Skeletal muscle satellite cell (primary cell): ENCODE data around the gene ADH1C. TPM values are rescaled to one million over a fixed set of nuclear protein-coding genes. Genes with fewer than 3 reads are reported as not detected.

Experiments
- H3K27me3 ChIP-seq: 2 replicates; pipeline ENCODE4 v1.7.0; 2013; ENCODE audit warnings: low read length; ENCODE audit not compliant: control insufficient read depth, insufficient read depth
- H3K36me3 ChIP-seq: 2 replicates; pipeline ENCODE4 v1.7.0; 2013; ENCODE audit warnings: mild to moderate bottlenecking, control low read depth, low read length; ENCODE audit not compliant: insufficient read depth
- H3K4me1 ChIP-seq: 2 replicates; pipeline ENCODE4 v1.7.0; 2013; ENCODE audit warnings: low read length; ENCODE audit not compliant: control insufficient read depth, insufficient read depth
- H3K4me2 ChIP-seq: 2 replicates; pipeline ENCODE4 v1.7.0; 2013; ENCODE audit warnings: mild to moderate bottlenecking, low read length
- H3K4me3 ChIP-seq: 2 replicates; pipeline ENCODE4 v1.7.0; 2013; ENCODE audit warnings: low read length
- H3K9ac ChIP-seq: 2 replicates; pipeline ENCODE4 v1.7.0; 2013; ENCODE audit warnings: mild to moderate bottlenecking, low read depth, low read length, moderate library complexity
- H3K9me3 ChIP-seq: replicated peaks from 2 replicates; pipeline ENCODE4 v1.7.0; 2013; ENCODE audit warnings: mild to moderate bottlenecking, control low read depth, low read length
- total RNA-seq: library from RNA; depleted of rRNA; stranded (reverse); fragments of >200 nt; gene quantifications from 2 replicates; pipeline ENCODE4 v1.2.3, GENCODE V29; 2012; rRNA removed

ADH1C gene
- 0.76 and 2.2 TPM in 2 replicates for total RNA-seq

- H3K36me3 ChIP-seq: no peaks in the 10 kb centered on the region
- H3K4me1 ChIP-seq: no peaks in the 10 kb centered on the region
- no peaks in the 10 kb centered on the region for H3K27me3 ChIP-seq
- H3K9ac ChIP-seq: no peak within 1 kb of the TSS
- no peak within 1 kb of the TSS for H3K4me2 ChIP-seq
- no peak within 1 kb of the TSS for H3K4me3 ChIP-seq
- no peaks in the 10 kb centered on the region for H3K9me3 ChIP-seq
These were observed at the start of gene ADH1C for GRCh38 chr4:99352602-99353537. ADH1C (minus strand) TSS chr4:99352746; CDS start chr4:99352675, 71 bp downstream.

- Histone ChIP-seq H3K9ac (no peak overlapping the region), H3K27me3 (no peaks in the 10 kb centered on the region), H3K36me3 (no peaks in the 10 kb centered on the region), H3K9me3 (no peaks in the 10 kb centered on the region), H3K4me2 (no peak overlapping the region), H3K4me3 (no peak overlapping the region), H3K4me1 (peaks cover 34% of the 10 kb centered on the region)
These were observed 48.3 kb upstream of the ADH1C start for GRCh38 chr4:99400831-99401230.

- H3K9me3 ChIP-seq: no peaks in the 10 kb centered on the region
- H3K9ac ChIP-seq: no peak overlapping the region
- H3K27me3 ChIP-seq: no peaks in the 10 kb centered on the region
- H3K4me1 ChIP-seq: peaks cover 35% of the 10 kb centered on the region
- H3K36me3 ChIP-seq: no peaks in the 10 kb centered on the region
- no peak overlapping the region for H3K4me3 ChIP-seq
- no peak overlapping the region for H3K4me2 ChIP-seq
These were observed 46.5 kb upstream of the ADH1C start for GRCh38 chr4:99399017-99399416.

- Histone ChIP-seq H3K36me3 (no peaks in the 10 kb centered on the region), H3K4me2 (peak overlapping the region; percentile 17)
These were observed 43.2 kb upstream of the ADH1C start for GRCh38 chr4:99395595-99396364.

GRCh38 chr4:99394896-99395295 is 42.4 kb upstream of the ADH1C start:
- Histone ChIP-seq H3K9ac (peak overlapping the region; percentile 40), H3K36me3 (no peaks in the 10 kb centered on the region), H3K4me2 (peak overlapping the region; percentile 17), H3K27me3 (no peaks in the 10 kb centered on the region), H3K4me1 (peaks cover 21% of the 10 kb centered on the region), H3K4me3 (no peak overlapping the region), H3K9me3 (no peaks in the 10 kb centered on the region)

More at GRCh38 chr4:99395595-99396364, 43.2 kb upstream of the ADH1C start:
- Histone ChIP-seq H3K27me3 (no peaks in the 10 kb centered on the region), H3K9ac (peak overlapping the region; percentile 40), H3K4me3 (no peak overlapping the region), H3K4me1 (peaks cover 21% of the 10 kb centered on the region), H3K9me3 (no peaks in the 10 kb centered on the region)

- Histone ChIP-seq H3K4me1 (peaks cover 10% of the 10 kb centered on the region), H3K4me3 (no peak overlapping the region), H3K27me3 (no peaks in the 10 kb centered on the region)
These were observed 37.5 kb upstream of the ADH1C start for GRCh38 chr4:99390055-99390454.

GRCh38 chr4:99389606-99390005 is 37.1 kb upstream of the ADH1C start:
- no peaks in the 10 kb centered on the region for H3K9me3 ChIP-seq
- no peaks in the 10 kb centered on the region for H3K36me3 ChIP-seq
- H3K4me3 ChIP-seq: no peak overlapping the region
- H3K4me1 ChIP-seq: peaks cover 7% of the 10 kb centered on the region
- no peak overlapping the region for H3K9ac ChIP-seq
- no peak overlapping the region for H3K4me2 ChIP-seq
- H3K27me3 ChIP-seq: no peaks in the 10 kb centered on the region

More at GRCh38 chr4:99390055-99390454, 37.5 kb upstream of the ADH1C start:
- no peak overlapping the region for H3K4me2 ChIP-seq
- H3K9me3 ChIP-seq: no peaks in the 10 kb centered on the region
- H3K9ac ChIP-seq: no peak overlapping the region
- no peaks in the 10 kb centered on the region for H3K36me3 ChIP-seq

- Histone ChIP-seq H3K4me1 (peaks cover 27% of the 10 kb centered on the region), H3K36me3 (no peaks in the 10 kb centered on the region), H3K27me3 (no peaks in the 10 kb centered on the region), H3K9me3 (no peaks in the 10 kb centered on the region), H3K4me2 (no peak overlapping the region), H3K9ac (peak overlapping the region; percentile 49), H3K4me3 (no peak overlapping the region)
These were observed 31.4 kb upstream of the ADH1C start for GRCh38 chr4:99383833-99384392.

GRCh38 chr4:99383399-99383798 is 30.9 kb upstream of the ADH1C start:
- no peaks in the 10 kb centered on the region for H3K9me3 ChIP-seq
- no peaks in the 10 kb centered on the region for H3K27me3 ChIP-seq
- H3K4me3 ChIP-seq: no peak overlapping the region
- H3K4me2 ChIP-seq: no peak overlapping the region
- H3K36me3 ChIP-seq: no peaks in the 10 kb centered on the region
- peaks cover 27% of the 10 kb centered on the region for H3K4me1 ChIP-seq
- peak overlapping the region; percentile 27 for H3K9ac ChIP-seq

- no peak overlapping the region for H3K9ac ChIP-seq
- no peak overlapping the region for H3K4me3 ChIP-seq
- H3K4me2 ChIP-seq: no peak overlapping the region
- no peaks in the 10 kb centered on the region for H3K36me3 ChIP-seq
- no peaks in the 10 kb centered on the region for H3K27me3 ChIP-seq
- H3K9me3 ChIP-seq: no peaks in the 10 kb centered on the region
- peaks cover 27% of the 10 kb centered on the region for H3K4me1 ChIP-seq
These were observed 30.3 kb upstream of the ADH1C start for GRCh38 chr4:99382745-99383360.
